Coronary artery (tissue), 2 donors: ENCODE results near the gene MRNIP.

ENCODE experiments used
- DNase-seq: peaks from one replicate; pipeline ENCODE4 v3.0.0-alpha.2; 2017; ENCODE audit warnings: low spot score
- H3K27ac ChIP-seq, 2 donors: fragments of 200-600 bp; sonication (generic); one replicate each; pipeline ENCODE4 v1.5.1; 2016 to 2019
- H3K4me3 ChIP-seq: fragments of 200-600 bp; sonication (generic); 2 replicates; pipeline ENCODE4 v1.5.1; 2016; ENCODE audit warnings: mild to moderate bottlenecking, moderate library complexity
- TF ChIP-seq, protein P1 (sequence below): fragments of 200-600 bp; sonication (generic); IDR thresholded peaks from one replicate; pipeline ENCODE4 v1.5.1; 2019; ENCODE audit warnings: antibody characterized with exemption

Gene MRNIP

DNA sequence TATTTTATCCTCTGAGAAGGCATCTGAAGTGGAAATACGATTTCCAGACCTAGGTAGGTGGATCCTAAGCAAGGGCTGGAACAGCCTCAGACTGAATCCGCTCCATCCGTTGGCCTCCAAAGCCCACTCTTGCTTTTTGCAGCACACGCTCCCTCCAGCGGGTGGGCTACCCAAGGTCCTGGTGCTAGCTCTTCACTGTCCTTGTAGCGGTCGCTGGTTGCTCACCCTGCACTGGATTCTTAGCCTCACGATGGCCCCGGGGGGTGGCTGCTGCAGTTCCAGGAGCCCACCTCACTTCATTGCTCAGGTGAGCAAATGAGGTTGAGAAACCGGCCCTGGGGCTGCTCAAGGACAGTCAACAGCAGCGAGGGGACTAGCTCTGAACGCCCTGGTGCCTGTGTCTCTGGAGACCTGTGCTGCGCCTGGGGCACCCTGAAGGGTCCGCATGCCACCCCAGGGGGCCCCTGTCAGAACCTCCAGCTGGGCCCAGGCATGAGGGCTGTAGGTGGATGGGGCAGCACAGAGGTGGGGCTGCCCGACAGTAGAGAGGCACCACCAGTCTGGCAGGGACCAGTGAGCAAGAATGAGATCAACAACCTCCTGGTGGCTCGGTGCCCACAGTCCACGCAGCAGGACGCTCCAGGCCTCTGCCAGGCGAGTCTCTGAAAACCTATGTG is 56.3 kb downstream of the MRNIP start:
- DNase-seq = no peak

DNA sequence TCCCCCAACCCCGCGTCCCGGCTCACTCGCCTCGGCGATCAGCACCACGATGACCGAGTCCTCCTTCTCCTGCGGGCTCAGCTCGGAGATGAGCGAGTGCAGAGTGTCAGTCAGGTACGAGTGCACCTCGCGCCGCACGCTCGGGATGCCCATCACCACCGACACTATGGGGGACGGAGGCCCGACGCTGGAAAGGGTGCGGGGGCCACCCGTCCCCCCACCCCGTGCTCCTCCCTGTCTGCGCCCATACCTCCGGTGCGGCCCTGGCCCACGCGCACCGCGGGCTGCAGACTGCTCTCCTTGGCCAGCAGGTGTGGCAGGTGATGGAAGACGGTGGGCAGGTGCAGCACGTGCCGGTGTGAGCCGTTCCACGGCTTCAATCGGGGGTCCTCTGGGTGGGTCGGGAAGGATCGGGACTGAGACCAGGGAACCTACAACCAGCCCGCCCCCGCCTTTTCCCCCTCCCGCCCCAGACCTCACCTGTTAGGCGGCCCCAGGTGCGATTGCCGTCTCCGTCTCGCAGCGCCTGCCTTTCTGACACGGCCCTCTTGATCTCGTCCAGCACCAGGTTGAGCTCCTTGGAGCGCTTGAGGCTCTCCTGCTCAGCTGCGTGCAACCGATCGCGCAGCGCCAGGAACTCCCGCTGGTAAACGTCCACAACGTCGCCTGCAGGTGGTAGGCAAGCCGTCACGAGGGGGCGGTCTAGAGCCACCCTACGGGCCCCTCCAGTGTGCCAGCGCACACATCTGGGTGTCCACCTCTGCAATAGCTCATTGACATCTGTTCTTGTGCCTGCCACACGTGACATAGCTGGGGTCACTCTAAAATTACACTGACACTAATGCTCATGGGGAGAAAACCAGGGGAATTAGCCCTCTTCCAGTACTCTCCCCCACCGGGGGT is 57.1 kb downstream of the MRNIP start:
- H3K4me3 ChIP-seq = no peak overlapping the region
- TF ChIP-seq, protein P1, sequence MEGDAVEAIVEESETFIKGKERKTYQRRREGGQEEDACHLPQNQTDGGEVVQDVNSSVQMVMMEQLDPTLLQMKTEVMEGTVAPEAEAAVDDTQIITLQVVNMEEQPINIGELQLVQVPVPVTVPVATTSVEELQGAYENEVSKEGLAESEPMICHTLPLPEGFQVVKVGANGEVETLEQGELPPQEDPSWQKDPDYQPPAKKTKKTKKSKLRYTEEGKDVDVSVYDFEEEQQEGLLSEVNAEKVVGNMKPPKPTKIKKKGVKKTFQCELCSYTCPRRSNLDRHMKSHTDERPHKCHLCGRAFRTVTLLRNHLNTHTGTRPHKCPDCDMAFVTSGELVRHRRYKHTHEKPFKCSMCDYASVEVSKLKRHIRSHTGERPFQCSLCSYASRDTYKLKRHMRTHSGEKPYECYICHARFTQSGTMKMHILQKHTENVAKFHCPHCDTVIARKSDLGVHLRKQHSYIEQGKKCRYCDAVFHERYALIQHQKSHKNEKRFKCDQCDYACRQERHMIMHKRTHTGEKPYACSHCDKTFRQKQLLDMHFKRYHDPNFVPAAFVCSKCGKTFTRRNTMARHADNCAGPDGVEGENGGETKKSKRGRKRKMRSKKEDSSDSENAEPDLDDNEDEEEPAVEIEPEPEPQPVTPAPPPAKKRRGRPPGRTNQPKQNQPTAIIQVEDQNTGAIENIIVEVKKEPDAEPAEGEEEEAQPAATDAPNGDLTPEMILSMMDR = peak; percentile 39
- H3K27ac ChIP-seq = no peak overlapping the region
- no peak for DNase-seq

More for the DNA sequence above, 56.3 kb downstream of the MRNIP start:
- Histone ChIP-seq H3K4me3 (no peak overlapping the region), H3K27ac (no peak overlapping the region)
- TF ChIP-seq, protein P1 = no peak

DNA sequence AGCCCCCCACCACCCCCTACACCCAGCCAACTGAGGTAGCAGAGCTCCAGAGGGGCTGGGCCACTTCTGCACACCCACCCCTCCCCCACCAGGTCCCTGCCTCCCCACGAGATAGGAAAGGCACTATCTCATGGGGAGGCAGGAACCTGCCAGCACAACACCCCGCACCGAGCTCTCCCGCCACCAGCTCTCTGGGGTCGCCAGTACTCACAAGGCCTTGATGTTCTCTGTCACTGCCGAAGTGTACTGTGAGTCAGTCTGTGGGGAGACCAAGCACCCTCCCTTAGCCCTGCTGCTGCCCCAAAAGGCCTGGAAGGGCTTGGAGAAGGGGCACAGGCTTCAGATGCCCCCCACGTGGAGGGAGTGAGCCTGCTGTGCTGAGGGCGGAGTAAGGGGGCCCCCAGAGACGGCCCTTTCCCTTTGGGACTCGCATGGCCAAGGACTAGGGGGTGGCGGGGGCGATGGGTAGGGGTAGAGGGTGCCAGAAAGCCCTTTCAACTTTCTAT is 57.9 kb downstream of the MRNIP start:
- TF ChIP-seq, protein P1 = peak; percentile 2
- Histone ChIP-seq H3K4me3 (no peak overlapping the region), H3K27ac (no peak overlapping the region)
- DNase-seq = no peak

DNA sequence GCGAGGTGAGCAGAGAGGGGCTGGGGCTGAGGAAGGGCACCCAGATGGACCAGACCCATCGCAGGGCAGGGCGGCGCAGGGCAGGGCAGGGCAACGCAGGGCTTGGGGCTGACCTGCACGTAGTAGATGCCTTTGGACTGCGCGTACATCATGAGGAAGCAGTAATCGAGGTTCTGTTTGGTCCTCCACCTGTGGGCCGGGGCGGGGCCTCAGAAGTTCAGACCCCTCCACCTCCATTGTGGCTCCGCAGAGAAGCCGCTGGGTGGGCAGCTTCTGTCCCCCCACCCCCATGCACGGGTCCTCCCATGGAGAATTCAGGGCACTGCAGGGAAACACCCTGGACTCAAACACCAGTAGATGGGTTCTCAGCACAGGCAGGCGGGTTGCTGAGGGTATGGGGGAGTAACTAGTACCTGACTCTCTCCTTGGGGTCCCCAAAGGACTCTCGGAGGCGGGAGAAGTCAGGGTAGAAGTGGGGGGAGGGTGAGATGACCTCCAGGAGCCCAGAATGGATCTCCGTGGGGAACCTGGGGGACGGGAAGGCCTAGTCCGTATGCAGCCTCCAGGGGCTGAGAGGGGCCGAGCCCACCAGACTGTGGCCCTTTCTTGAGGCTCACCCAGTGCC is 58.4 kb downstream of the MRNIP start:
- TF ChIP-seq, protein P1 = no peak
- no peak for DNase-seq
- Histone ChIP-seq H3K4me3 (no peak overlapping the region), H3K27ac (no peak overlapping the region)

DNA sequence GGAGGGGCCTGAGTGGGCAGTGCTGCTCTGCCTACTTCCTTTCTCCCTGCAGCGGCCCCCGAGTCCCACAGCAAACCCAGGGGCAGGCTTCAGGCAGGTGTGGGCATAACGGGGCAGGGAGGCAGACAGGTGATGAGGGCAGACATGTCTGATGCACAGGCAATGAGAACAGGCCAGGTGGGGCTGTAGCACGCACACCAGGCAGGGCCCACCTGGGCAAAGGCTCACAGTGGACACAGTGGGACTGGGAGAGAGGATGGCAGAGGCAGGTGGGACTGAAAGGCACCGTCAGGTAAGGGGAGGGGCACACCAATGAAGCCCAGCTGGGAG is 59.0 kb downstream of the MRNIP start:
- Histone ChIP-seq H3K4me3 (no peak overlapping the region), H3K27ac (no peak overlapping the region)
- TF ChIP-seq, protein P1 = no peak
- no peak for DNase-seq

DNA sequence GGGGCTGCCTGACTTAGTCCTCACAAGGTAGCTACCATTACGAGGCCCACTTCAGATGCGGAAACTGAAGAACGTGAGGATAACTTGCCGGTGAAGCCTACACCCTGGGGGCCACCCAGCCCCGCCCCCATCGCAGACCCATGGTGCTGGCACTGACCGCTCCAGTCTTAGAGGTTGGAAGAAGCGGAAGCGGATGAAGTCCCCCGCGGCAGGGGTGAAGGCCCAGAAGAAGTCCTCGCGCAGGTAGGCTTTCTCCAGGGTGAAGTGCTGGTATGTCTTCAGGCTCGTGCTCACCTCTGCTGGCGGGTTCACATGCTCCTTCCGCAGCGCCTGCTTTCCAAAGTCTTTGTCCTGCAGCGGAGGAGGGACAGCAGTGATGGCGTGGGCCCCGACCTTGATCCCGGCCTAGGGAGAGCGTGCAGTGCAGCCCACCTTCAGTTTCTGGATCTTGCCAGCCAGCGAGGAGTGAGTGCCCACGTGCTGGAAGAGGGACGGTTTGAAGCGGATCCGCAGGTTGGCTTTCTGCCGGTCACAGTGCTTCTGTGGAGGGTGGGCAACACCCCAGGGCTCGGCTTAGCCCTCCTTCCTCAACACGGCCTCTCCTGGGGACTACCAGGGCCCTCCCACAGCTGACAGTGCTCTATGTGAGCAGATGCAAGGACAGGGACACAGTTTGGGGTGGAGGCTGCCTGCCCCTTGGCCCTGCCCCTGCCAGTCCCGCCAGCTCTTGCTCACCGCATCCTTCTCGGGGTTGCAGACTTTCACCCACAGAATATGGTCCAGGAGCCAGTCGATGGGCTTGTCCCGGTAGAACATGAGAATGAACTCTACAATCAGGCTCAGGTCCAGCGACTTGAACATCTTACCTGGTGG is 59.6 kb downstream of the MRNIP start:
- Histone ChIP-seq H3K4me3 (no peak overlapping the region), H3K27ac (no peak overlapping the region)
- TF ChIP-seq, protein P1 = no peak
- no peak for DNase-seq
